ENCODE data around the gene CLDN34.

DNA sequence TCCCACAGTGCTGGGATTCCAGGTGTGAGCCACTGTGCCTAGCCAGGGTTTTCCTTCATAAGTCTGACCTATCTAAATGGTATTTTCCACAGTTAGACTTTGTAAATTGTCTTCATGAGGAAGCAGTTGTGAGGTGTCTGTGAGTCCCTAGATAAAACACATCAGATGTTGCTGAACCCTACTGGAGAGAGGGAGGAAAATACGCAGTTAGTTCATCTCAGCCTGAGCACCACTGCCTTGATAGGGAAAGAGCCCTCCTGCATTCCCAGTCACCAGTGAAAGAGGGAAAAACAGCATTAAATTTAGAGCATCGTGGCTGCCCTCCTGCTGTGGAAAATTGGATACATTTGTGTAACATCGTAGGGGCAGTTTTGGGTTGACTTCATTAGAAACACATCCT, 31.7 kb upstream of the CLDN34 start:
- no peak for TF ChIP-seq FOXM1 (IDR thresholded peaks at IDR 0.05; ENCODE audit: borderline replicate concordance)
- no peak for TF ChIP-seq LEF1 (IDR thresholded peaks at IDR 0.05; ENCODE audit: borderline replicate concordance)
- no peak for TF ChIP-seq FOXK2 (IDR thresholded peaks at IDR 0.05)
- no peak for TF ChIP-seq NFRKB (IDR thresholded peaks at IDR 0.05)
- TF ChIP-seq TARDBP (IDR thresholded peaks at IDR 0.05) = no peak
- TF ChIP-seq BHLHE40 (IDR thresholded peaks at IDR 0.05; ENCODE audit: borderline replicate concordance) = no peak
- TF ChIP-seq SP1 (IDR thresholded peaks at IDR 0.05) = no peak
- no peak for TF ChIP-seq ZNF384 (IDR thresholded peaks at IDR 0.05)
